Stomach (tissue), 9 donors: ENCODE measurements around the gene DEGS1. TPM values are rescaled to one million over a fixed set of nuclear protein-coding genes. Genes with fewer than 3 reads are reported as not detected.

Source experiments
- DNase-seq, 2 donors: peaks; one replicate each; pipeline versions ENCODE4 v3.0.0 to v3.0.0-alpha.2; 2013 to 2019
- H3K27ac ChIP-seq, 5 donors: fragments of 200-600 bp in 4 of 5; sonication (generic) in 4 of 5; one replicate each; pipeline ENCODE4 v1.5.1; 2013 to 2019; ENCODE audit warnings: mild to moderate bottlenecking in 1 of 5, moderate library complexity in 1 of 5
- H3K27me3 ChIP-seq, 3 donors: fragments of 200-600 bp; sonication (generic); one replicate each; pipeline ENCODE4 v1.5.1; 2017 to 2019; ENCODE audit warnings: mixed run types in 1 of 3
- H3K36me3 ChIP-seq, 4 donors: fragments of 200-600 bp; sonication (generic); 1 replicate in 3 of 4; 2 replicates in 1 of 4; pipeline ENCODE4 v1.5.1; 2016 to 2019
- H3K4me1 ChIP-seq, 4 donors: fragments of 200-600 bp; sonication (generic); one replicate each; pipeline ENCODE4 v1.5.1; 2016 to 2019
- H3K4me3 ChIP-seq, 4 donors: fragments of 200-600 bp; sonication (generic) in 3 of 4; one replicate each; pipeline ENCODE4 v1.5.1; 2016 to 2019; ENCODE audit warnings: mild to moderate bottlenecking in 1 of 4
- H3K9me3 ChIP-seq, 4 donors: fragments of 200-600 bp; sonication (generic); one replicate each; pipeline ENCODE4 v1.5.1; 2016 to 2019
- EP300 ChIP-seq: sonication (generic); formaldehyde crosslinking; IDR thresholded peaks from one replicate; pipeline ENCODE4 v1.6.1; 2017; ENCODE audit warnings: antibody characterized with exemption
- POLR2A ChIP-seq, 4 donors: fragments of 450-650 bp; IDR thresholded peaks; one replicate each; pipeline ENCODE4 v1.6.1; 2016; ENCODE audit warnings: antibody characterized with exemption in 4 of 4, control low read depth in 2 of 4, mild to moderate bottlenecking in 1 of 4, moderate library complexity in 1 of 4
- POLR2AphosphoS5 ChIP-seq, 3 donors: sonication (generic); formaldehyde crosslinking; IDR thresholded peaks; one replicate each; pipeline ENCODE4 v1.6.1; 2016; ENCODE audit warnings: antibody characterized with exemption in 3 of 3
- WGBS, 5 donors: extraction: QIAGEN DNeasy Blood & Tissue Kit in 3 of 5; methylation state at CpG; one replicate each; pipeline versions ENCODE4 v1.1.5 to v1.1.7; 2013 to 2018; 5-methylcytosine and 5-hydroxymethylcytosine counted together
- intact Hi-C: fragments of 100-400 bp; cut with DNase I; formaldehyde crosslinking; loops from one replicate; pipeline ENCODE4 v1.15.1; 2023; ENCODE audit warnings: low total_unique reads
- polyA plus RNA-seq, 3 donors: library from polyadenylated mRNA; stranded (reverse); fragments of 200-250 nt; gene quantifications; one replicate each; pipeline ENCODE4 v1.2.3, GENCODE V29; 2013
- total RNA-seq, 5 donors: library from RNA; depleted of rRNA; stranded (reverse); fragments of >200 nt; gene quantifications; one replicate each; pipeline versions ENCODE4 v1.1.0 to v1.2.3, GENCODE V29; 2014 to 2016
- TF ChIP-seq, protein P1 (sequence below), 7 experiments: fragments of 450-650 bp in 4 of 7; fragments of 200-600 bp in 3 of 7; sonication (generic) in 3 of 7; IDR thresholded peaks; one replicate each; pipeline ENCODE4 v1.5.1; 2016 to 2019; ENCODE audit warnings: antibody characterized with exemption in 7 of 7, control low read depth in 2 of 7, mild to moderate bottlenecking in 1 of 7
- donor health status: healthy with polysubstance abuse.
- donor health status: Bipolar disorder and iron deficiency.
- donor health status: healthy.

The DEGS1 gene
- total and polyA plus RNA-seq, 8 donors: 6.4 to 109 (median 41.0) TPM

GRCh38 chr1:224226849-224227502 is 43.9 kb downstream of the DEGS1 start:
- Histone ChIP-seq H3K27me3 (no peaks in the 10 kb centered on the region), H3K4me1 (peaks cover 0 to 23% (median 14%) of the 10 kb centered on the region in 4 donors), H3K36me3 (peaks cover 9 to 57% (median 55%) of the 10 kb centered on the region in 4 donors), H3K9me3 (no peaks in the 10 kb centered on the region), H3K4me3 (no peak overlapping the region), H3K27ac (no peak overlapping the region)
- TF ChIP-seq, protein P1, sequence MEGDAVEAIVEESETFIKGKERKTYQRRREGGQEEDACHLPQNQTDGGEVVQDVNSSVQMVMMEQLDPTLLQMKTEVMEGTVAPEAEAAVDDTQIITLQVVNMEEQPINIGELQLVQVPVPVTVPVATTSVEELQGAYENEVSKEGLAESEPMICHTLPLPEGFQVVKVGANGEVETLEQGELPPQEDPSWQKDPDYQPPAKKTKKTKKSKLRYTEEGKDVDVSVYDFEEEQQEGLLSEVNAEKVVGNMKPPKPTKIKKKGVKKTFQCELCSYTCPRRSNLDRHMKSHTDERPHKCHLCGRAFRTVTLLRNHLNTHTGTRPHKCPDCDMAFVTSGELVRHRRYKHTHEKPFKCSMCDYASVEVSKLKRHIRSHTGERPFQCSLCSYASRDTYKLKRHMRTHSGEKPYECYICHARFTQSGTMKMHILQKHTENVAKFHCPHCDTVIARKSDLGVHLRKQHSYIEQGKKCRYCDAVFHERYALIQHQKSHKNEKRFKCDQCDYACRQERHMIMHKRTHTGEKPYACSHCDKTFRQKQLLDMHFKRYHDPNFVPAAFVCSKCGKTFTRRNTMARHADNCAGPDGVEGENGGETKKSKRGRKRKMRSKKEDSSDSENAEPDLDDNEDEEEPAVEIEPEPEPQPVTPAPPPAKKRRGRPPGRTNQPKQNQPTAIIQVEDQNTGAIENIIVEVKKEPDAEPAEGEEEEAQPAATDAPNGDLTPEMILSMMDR (IDR thresholded peaks at IDR 0.05): no peak
- no peak for TF ChIP-seq POLR2A (IDR thresholded peaks at IDR 0.05)
- no peak for TF ChIP-seq EP300
- TF ChIP-seq POLR2AphosphoS5 (IDR thresholded peaks at IDR 0.05): no peak
- no peak for DNase-seq
- 82 to 90% (median 86%) methylated on average over 6 of the region's 6 CpGs for WGBS, 5 donors
- intact Hi-C loops: no loop called here

GRCh38 chr1:224234017-224234416 is 51.0 kb downstream of the DEGS1 start:
- peaks cover 9 to 95% (median 89%) of the 10 kb centered on the region in 4 donors for H3K36me3 ChIP-seq
- H3K4me1 ChIP-seq: no peaks in the 10 kb centered on the region
- H3K4me3 ChIP-seq: no peak overlapping the region
- DNase-seq: no peak
- H3K9me3 ChIP-seq: no peaks in the 10 kb centered on the region
- no peak for TF ChIP-seq POLR2AphosphoS5 (IDR thresholded peaks at IDR 0.05)
- TF ChIP-seq EP300: no peak
- TF ChIP-seq POLR2A (IDR thresholded peaks at IDR 0.05): no peak
- TF ChIP-seq, protein P1 (IDR thresholded peaks at IDR 0.05): no peak
- no peak overlapping the region for H3K27ac ChIP-seq
- intact Hi-C loops: no loop called here
- H3K27me3 ChIP-seq: no peaks in the 10 kb centered on the region

GRCh38 chr1:224235813-224236493 is 52.9 kb downstream of the DEGS1 start:
- Histone ChIP-seq H3K36me3 (peaks cover 0 to 85% (median 82%) of the 10 kb centered on the region in 4 donors), H3K9me3 (no peaks in the 10 kb centered on the region), H3K4me3 (no peak overlapping the region), H3K27me3 (no peaks in the 10 kb centered on the region), H3K4me1 (no peaks in the 10 kb centered on the region), H3K27ac (no peak overlapping the region)
- intact Hi-C loops: no loop called here
- WGBS, 5 donors: 78 to 90% (median 85%) methylated on average over 2 of the region's 2 CpGs
- DNase-seq: no peak
- no peak for TF ChIP-seq POLR2A (IDR thresholded peaks at IDR 0.05)
- TF ChIP-seq POLR2AphosphoS5 (IDR thresholded peaks at IDR 0.05): no peak
- no peak for TF ChIP-seq EP300
- TF ChIP-seq, protein P1 (IDR thresholded peaks at IDR 0.05): no peak

GRCh38 chr1:224237119-224237881 is 54.3 kb downstream of the DEGS1 start:
- WGBS, 5 donors: 88 to 93% (median 93%) methylated on average over 11 of the region's 11 CpGs
- Histone ChIP-seq H3K4me3 (no peak overlapping the region), H3K27me3 (no peaks in the 10 kb centered on the region), H3K36me3 (peaks cover 0 to 72% (median 69%) of the 10 kb centered on the region in 4 donors), H3K27ac (no peak overlapping the region), H3K4me1 (no peaks in the 10 kb centered on the region), H3K9me3 (no peaks in the 10 kb centered on the region)
- intact Hi-C loops: no loop called here
- DNase-seq: no peak
- no peak for TF ChIP-seq POLR2A (IDR thresholded peaks at IDR 0.05)
- no peak for TF ChIP-seq POLR2AphosphoS5 (IDR thresholded peaks at IDR 0.05)
- TF ChIP-seq, protein P1 (IDR thresholded peaks at IDR 0.05): no peak
- no peak for TF ChIP-seq EP300
